ENCODE measurements around the gene TGFA.

Gene TGFA

GRCh38 chr2:70403267-70404053, 150.2 kb downstream of the TGFA start:
- H3K4me1 ChIP-seq (ENCODE audit: insufficient read depth, low read length), result 0 out of 2 replicates have a peak, but pooled peaks cover 4% of the 10 kb centered on the region

DNA sequence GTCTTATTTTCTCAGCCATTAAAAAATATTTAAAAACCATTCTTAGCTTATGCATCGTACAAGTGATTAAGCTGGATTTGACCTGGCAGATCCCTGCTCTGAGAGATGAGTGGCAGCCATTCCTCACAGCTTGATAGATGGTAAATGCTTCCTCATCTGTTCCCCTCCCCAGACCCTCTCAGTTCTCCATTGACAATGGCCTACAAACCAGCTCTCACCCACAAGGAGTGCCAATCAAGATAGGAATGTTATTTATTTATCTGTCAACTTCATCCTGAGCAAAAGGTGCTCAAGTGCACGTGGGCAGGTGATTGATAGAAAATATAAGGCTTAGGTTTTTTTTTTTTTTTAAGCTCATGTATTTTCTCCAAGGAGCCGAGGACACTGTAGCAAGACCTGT, 153.1 kb downstream of the TGFA start:
- no peaks in the 10 kb centered on the region for H3K9me3 ChIP-seq (ENCODE audit: control insufficient read depth, insufficient read depth, low read length)
- H3K9ac ChIP-seq (ENCODE audit: low read depth, low read length), result no peak overlapping the region
- no peaks in the 10 kb centered on the region for H3K36me3 ChIP-seq (ENCODE audit: insufficient read depth, low read length)
- 0 out of 2 replicates have a peak, but pooled peaks cover 4% of the 10 kb centered on the region for H3K4me1 ChIP-seq (ENCODE audit: insufficient read depth, low read length)

More at GRCh38 chr2:70403267-70404053, 150.2 kb downstream of the TGFA start:
- Histone ChIP-seq H3K9me3 (ENCODE audit: control insufficient read depth, insufficient read depth, low read length) (no peaks in the 10 kb centered on the region), H3K36me3 (ENCODE audit: insufficient read depth, low read length) (no peaks in the 10 kb centered on the region), H3K9ac (ENCODE audit: low read depth, low read length) (no peak overlapping the region)

DNA sequence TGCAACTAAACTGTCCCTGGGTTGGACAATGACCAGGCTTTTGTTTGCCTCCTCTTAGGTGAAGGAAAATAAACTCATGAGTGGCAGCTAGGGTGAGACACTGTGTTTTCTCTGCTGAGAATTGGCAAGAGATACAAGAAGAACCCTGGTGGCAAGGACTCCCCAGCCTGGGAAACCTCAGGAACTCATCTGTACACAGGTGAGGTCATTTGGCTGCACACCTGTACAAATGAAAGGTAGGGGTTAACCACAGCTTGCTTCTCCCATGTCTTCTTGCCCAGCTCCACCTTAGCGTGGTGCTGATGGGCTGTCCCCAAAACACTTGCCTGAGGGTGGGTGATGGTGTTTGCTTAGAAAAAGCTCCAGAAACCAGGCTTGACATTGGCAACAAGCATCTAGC, 154.6 kb downstream of the TGFA start:
- H3K4me1 ChIP-seq (ENCODE audit: insufficient read depth, low read length), result 0 out of 2 replicates have a peak, but pooled peaks cover 4% of the 10 kb centered on the region
- H3K9ac ChIP-seq (ENCODE audit: low read depth, low read length), result no peak overlapping the region
- H3K9me3 ChIP-seq (ENCODE audit: control insufficient read depth, insufficient read depth, low read length), result no peaks in the 10 kb centered on the region
- H3K36me3 ChIP-seq (ENCODE audit: insufficient read depth, low read length), result no peaks in the 10 kb centered on the region
